Activated naive CD4-positive, alpha-beta T cell treated with anti-CD3 and anti-CD28 coated beads, Interleukin-2, amount 10 ng/mL, durations not matched to agents 7 days and 5 days (primary cell): ENCODE data around the gene NOP14.
"Not testable (repeated sequence)": the region's sequence is repeated elsewhere in the genome, so short reads cannot be mapped to it uniquely, and the experiment has no call there.

ENCODE experiments used
- CTCF ChIA-PET: fragments of 350-600 bp; sonication (Branson Sonifier 250); formaldehyde crosslinking; loops from one replicate; lab custom pipeline; 2021; ENCODE audit warnings: antibody characterized with exemption; lab: Charles Lee
- DNase-seq: peaks from one replicate; pipeline ENCODE4 v3.0.0-alpha.2; 2020
- H3K27ac Mint-ChIP-seq: one replicate; pipeline ENCODE4 v1.8.0; 2021; ENCODE audit warnings: mild to moderate bottlenecking, moderate library complexity, mixed read lengths
- H3K27me3 Mint-ChIP-seq: one replicate; pipeline ENCODE4 v1.8.0; 2021; ENCODE audit warnings: mild to moderate bottlenecking, mixed read lengths
- H3K36me3 Mint-ChIP-seq: one replicate; pipeline ENCODE4 v1.8.0; 2021; ENCODE audit warnings: mixed read lengths
- H3K4me1 Mint-ChIP-seq: one replicate; pipeline ENCODE4 v1.8.0; 2021; ENCODE audit warnings: mixed read lengths
- H3K4me3 Mint-ChIP-seq: one replicate; pipeline ENCODE4 v1.8.0; 2021; ENCODE audit warnings: mild to moderate bottlenecking, moderate library complexity, mixed read lengths
- H3K9me3 Mint-ChIP-seq: one replicate; pipeline ENCODE4 v1.8.0; 2021; ENCODE audit warnings: mixed read lengths

NOP14 gene

GRCh38 chr4:2963175-2963965, at the start of gene NOP14, which contains the start of gene GRK4:
NOP14 (minus strand) TSS chr4:2963406; CDS start chr4:2963319, 87 bp downstream.
GRK4 (plus strand) TSS chr4:2963571; CDS start chr4:2964071, 500 bp downstream.
- H3K9me3 Mint-ChIP-seq: no peaks in the 10 kb centered on the region
- H3K36me3 Mint-ChIP-seq: peaks cover 11% of the 10 kb centered on the region
- peak within 1 kb of the TSS; percentile 80 for H3K4me3 Mint-ChIP-seq
- DNase-seq: peak; percentile 99
- peaks cover 34% of the 10 kb centered on the region for H3K4me1 Mint-ChIP-seq
- CTCF ChIA-PET: interaction anchor here (0.7 to 4.6 kb wide), 8 partner anchors 9 to 384 kb away, joined by 3 to 25 read pairs (median 6); no protein-coding TSS in a partner anchor
- peak within 1 kb of the TSS; percentile 90 for H3K27ac Mint-ChIP-seq
- H3K27me3 Mint-ChIP-seq: peaks cover 3% of the 10 kb centered on the region

DNA sequence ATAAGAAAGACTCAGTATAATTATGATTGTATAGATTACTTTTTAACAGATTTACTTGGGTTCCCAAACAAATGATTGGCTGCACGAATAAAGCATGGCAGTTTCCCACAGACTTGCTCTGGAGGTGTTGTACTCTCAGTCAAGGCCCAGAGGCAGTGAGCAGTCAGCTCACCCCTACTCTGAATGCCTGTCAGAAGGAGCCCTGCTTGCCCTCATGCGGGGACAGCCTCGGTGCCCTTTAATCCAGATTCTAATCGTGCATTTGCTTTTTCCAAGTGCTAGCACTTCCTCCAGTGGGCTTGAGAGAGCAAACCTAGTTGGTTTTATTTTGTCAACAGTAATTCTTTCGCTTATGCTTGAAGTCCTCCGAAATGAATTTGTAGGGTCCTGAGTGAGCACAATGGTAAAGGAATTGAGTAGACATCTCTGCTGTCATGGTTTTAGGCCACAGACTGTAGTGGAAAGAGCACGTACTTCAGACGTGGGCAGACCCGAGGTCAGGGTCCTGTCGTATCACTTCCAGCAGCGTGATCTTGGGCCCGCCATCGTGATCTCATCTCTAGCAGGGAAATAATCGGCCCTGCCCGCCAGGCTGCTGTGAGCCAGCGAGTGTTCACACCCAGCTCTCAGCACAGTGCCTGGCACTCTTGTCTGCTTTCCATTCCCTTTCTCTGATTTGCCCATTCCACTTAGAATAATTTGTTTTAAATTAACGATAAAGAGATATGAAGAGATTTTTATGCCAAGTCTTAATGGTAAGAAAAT, 48.4 kb upstream of the NOP14 start:
- Mint-ChIP-seq H3K27me3 (peaks cover 25% of the 10 kb centered on the region), H3K36me3 (no peaks in the 10 kb centered on the region), H3K27ac (no peak overlapping the region), H3K9me3 (no peaks in the 10 kb centered on the region), H3K4me1 (no peaks in the 10 kb centered on the region), H3K4me3 (no peak overlapping the region)
- DNase-seq: no peak
- CTCF ChIA-PET: no interaction called here

- no peak overlapping the region for H3K4me3 Mint-ChIP-seq
- no peaks in the 10 kb centered on the region for H3K4me1 Mint-ChIP-seq
- no peaks in the 10 kb centered on the region for H3K36me3 Mint-ChIP-seq
- peaks cover 20% of the 10 kb centered on the region for H3K27me3 Mint-ChIP-seq
- H3K9me3 Mint-ChIP-seq: no peaks in the 10 kb centered on the region
- CTCF ChIA-PET: no interaction called here
- no peak overlapping the region for H3K27ac Mint-ChIP-seq
- DNase-seq: no peak
These were observed 47.8 kb upstream of the NOP14 start for GRCh38 chr4:3010998-3011397.

DNA sequence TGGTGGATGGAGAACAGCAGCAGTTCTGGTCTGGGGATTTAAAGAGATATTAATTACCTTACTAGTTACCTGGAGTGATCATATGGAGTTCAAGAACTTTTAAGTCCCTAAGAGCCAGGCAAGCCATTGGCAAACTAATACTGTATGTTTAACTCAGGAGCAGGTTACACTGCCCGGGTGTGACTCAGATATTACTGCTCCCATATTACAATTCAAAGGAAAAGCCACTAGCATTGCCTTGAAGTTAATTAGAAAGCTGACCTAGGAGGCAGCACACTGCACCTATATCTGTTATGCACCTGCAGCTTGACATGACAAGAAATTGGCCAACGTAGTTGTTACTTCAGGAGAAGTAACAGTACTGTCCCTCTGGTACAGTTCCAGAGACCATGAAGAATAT, 47.4 kb upstream of the NOP14 start:
- Mint-ChIP-seq H3K27ac (no peak overlapping the region), H3K4me3 (no peak overlapping the region), H3K9me3 (no peaks in the 10 kb centered on the region), H3K4me1 (no peaks in the 10 kb centered on the region), H3K27me3 (peaks cover 20% of the 10 kb centered on the region), H3K36me3 (no peaks in the 10 kb centered on the region)
- CTCF ChIA-PET: no interaction called here
- no peak for DNase-seq

- Mint-ChIP-seq H3K4me3 (no peak overlapping the region), H3K4me1 (no peaks in the 10 kb centered on the region), H3K27me3 (peaks cover 20% of the 10 kb centered on the region), H3K9me3 (no peaks in the 10 kb centered on the region), H3K27ac (no peak overlapping the region), H3K36me3 (no peaks in the 10 kb centered on the region)
- no peak for DNase-seq
- CTCF ChIA-PET: interaction anchor here (0.6 kb wide), 1 partner anchor 84 kb away, joined by 3 read pairs; no protein-coding TSS in a partner anchor
These were observed 46.2 kb upstream of the NOP14 start for GRCh38 chr4:3009422-3009821.

- no peaks in the 10 kb centered on the region for H3K4me1 Mint-ChIP-seq
- CTCF ChIA-PET: interaction anchor here (1.3 to 1.5 kb wide), 3 partner anchors 25 to 28 kb away, joined by 3 to 4 read pairs (median 4); no protein-coding TSS in a partner anchor
- H3K27me3 Mint-ChIP-seq: peaks cover 15% of the 10 kb centered on the region
- DNase-seq: no peak
- H3K4me3 Mint-ChIP-seq: no peak overlapping the region
- no peaks in the 10 kb centered on the region for H3K9me3 Mint-ChIP-seq
- no peaks in the 10 kb centered on the region for H3K36me3 Mint-ChIP-seq
- H3K27ac Mint-ChIP-seq: no peak overlapping the region
These were observed 44.5 kb upstream of the NOP14 start for GRCh38 chr4:3007724-3008123.

DNA sequence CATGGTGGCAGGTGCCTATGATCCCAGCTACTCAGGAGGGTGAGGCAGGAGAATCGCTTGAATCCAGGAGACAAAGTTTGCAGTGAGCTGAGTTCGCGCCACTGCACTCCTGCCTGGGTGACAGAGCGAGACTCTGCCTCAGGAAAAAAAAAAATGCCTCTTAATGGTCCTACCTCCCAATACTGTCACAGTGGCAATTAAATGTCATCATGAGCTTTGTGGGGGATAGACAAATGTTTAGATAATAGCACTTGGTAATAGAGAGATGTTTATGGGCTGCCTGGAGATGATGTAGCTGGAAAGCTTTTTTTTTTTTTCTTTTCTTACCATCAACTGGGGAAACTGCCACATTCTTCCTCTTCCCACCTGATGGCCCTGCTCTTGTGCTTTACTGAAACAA, 33.2 kb upstream of the NOP14 start:
- CTCF ChIA-PET: no interaction called here
- Mint-ChIP-seq H3K36me3 (no peaks in the 10 kb centered on the region), H3K27ac (no peak overlapping the region), H3K9me3 (no peaks in the 10 kb centered on the region), H3K4me1 (no peaks in the 10 kb centered on the region), H3K4me3 (no peak overlapping the region), H3K27me3 (peaks cover 22% of the 10 kb centered on the region)
- no peak for DNase-seq

DNA sequence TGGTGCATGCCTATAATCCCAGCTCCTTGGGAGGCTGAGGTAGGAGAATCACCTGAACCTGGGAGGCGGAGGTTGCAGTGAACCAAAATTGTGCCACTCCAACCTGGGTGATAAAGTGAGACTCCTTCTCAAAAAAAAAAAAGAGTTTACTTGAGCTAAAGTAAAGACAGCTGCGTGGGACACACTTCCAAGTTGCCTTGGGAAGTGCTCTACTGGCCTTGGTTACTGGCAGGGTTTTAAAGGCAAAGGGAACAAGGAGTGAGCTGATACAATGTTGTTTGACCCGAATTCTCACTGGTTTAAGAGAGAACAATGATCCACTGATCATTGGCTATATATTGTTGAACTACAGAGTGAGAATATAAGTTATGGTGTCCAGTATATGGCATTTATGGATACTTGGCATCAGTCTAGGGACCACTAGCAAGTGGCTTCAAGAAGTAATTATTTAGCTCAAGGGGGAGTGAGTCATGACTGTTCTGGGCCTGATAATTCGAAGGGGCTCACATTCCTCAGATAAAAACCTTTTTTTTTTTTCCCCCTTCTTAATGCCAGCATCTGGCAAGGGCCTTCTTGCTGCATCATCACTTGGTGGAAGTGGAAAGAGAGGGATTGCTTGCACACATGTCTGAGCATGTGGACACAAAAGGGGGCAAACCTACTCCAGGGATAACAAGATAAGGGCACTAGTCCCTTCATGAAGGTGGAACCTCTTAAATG, 32.5 kb upstream of the NOP14 start:
- H3K36me3 Mint-ChIP-seq: no peaks in the 10 kb centered on the region
- no peak overlapping the region for H3K4me3 Mint-ChIP-seq
- H3K9me3 Mint-ChIP-seq: no peaks in the 10 kb centered on the region
- no peak overlapping the region for H3K27ac Mint-ChIP-seq
- no peaks in the 10 kb centered on the region for H3K4me1 Mint-ChIP-seq
- DNase-seq: no peak
- CTCF ChIA-PET: no interaction called here
- peaks cover 21% of the 10 kb centered on the region for H3K27me3 Mint-ChIP-seq

DNA sequence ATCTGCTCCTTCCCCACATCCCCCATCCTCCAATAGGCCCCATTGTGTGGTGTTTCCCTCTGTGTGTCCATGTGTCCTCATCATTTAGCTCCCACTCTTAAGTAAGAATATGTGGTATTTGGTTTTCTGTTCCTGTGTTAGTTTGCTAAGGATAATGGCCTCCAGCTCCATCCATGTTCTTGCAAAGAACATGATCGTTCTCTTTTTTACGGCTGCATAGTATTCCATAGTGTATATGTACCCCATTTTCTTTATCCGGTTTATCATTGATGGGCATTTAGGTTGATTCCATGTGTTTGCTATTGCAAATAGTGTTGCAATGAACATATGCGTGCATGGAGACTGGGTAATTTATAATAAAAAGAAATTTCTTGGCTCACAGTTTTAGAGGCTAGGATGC, 31.7 kb upstream of the NOP14 start:
- no peak for DNase-seq
- H3K27me3 Mint-ChIP-seq: peaks cover 16% of the 10 kb centered on the region
- CTCF ChIA-PET: no interaction called here
- H3K36me3 Mint-ChIP-seq: no peaks in the 10 kb centered on the region
- H3K9me3 Mint-ChIP-seq: no peaks in the 10 kb centered on the region
- no peaks in the 10 kb centered on the region for H3K4me1 Mint-ChIP-seq
- no peak overlapping the region for H3K27ac Mint-ChIP-seq
- H3K4me3 Mint-ChIP-seq: no peak overlapping the region

GRCh38 chr4:2991243-2991642, 28.0 kb upstream of the NOP14 start:
- H3K4me1 Mint-ChIP-seq: no peaks in the 10 kb centered on the region
- no peaks in the 10 kb centered on the region for H3K36me3 Mint-ChIP-seq
- no peak overlapping the region for H3K4me3 Mint-ChIP-seq
- peaks cover 13% of the 10 kb centered on the region for H3K27me3 Mint-ChIP-seq
- no peak overlapping the region for H3K27ac Mint-ChIP-seq
- DNase-seq: no peak
- no peaks in the 10 kb centered on the region for H3K9me3 Mint-ChIP-seq
- CTCF ChIA-PET: no interaction called here

GRCh38 chr4:2983715-2984114, 20.5 kb upstream of the NOP14 start:
- not testable (repeated sequence) for DNase-seq, H3K4me3 Mint-ChIP-seq, H3K36me3 Mint-ChIP-seq, H3K4me1 Mint-ChIP-seq, H3K27ac Mint-ChIP-seq
- Mint-ChIP-seq H3K27me3 (peaks cover 48% of the 10 kb centered on the region), H3K9me3 (peaks cover 15% of the 10 kb centered on the region)
- CTCF ChIA-PET: interaction anchor here (1.3 kb wide), 1 partner anchor 24 kb away, joined by 3 read pairs; no protein-coding TSS in a partner anchor

DNA sequence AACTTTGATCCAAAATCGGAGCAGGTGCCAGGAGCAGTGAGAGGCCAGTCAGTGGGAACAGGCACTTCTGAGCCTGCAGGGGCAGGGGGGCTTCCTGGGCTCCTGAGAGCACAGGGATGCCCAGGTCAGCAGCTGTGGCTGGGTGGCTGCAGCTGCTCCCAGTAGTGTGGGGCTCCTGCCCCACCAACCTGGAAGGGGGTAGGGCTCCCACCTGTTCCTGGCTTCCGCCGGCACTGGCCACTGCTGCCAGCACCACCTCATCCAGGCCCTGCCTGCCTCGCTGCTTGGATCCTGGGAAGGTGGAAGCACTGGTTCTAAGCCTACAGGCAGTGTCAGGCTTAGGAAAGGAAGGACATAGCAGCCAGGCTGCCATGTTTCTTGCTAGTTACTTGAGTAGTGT, 18.8 kb upstream of the NOP14 start:
- peaks cover 15% of the 10 kb centered on the region for H3K9me3 Mint-ChIP-seq
- H3K4me3 Mint-ChIP-seq: no peak overlapping the region
- H3K36me3 Mint-ChIP-seq: no peaks in the 10 kb centered on the region
- no peak overlapping the region for H3K27ac Mint-ChIP-seq
- peaks cover 50% of the 10 kb centered on the region for H3K27me3 Mint-ChIP-seq
- CTCF ChIA-PET: no interaction called here
- peaks cover 2% of the 10 kb centered on the region for H3K4me1 Mint-ChIP-seq
- no peak for DNase-seq

GRCh38 chr4:2981256-2981819, 18.1 kb upstream of the NOP14 start:
- CTCF ChIA-PET: interaction anchor here (2.9 kb wide), 1 partner anchor 57 kb away, joined by 8 read pairs; no protein-coding TSS in a partner anchor
- Mint-ChIP-seq H3K4me3 (no peak overlapping the region), H3K27me3 (peaks cover 50% of the 10 kb centered on the region), H3K4me1 (peaks cover 2% of the 10 kb centered on the region), H3K27ac (no peak overlapping the region), H3K36me3 (no peaks in the 10 kb centered on the region), H3K9me3 (peaks cover 15% of the 10 kb centered on the region)
- no peak for DNase-seq
